Activated naive CD4-positive, alpha-beta T cell treated with anti-CD3 and anti-CD28 coated beads, Interleukin-2, amount 50 U/mL, for 72 hours (primary cell): ENCODE data around the gene INPP5D. TPM values are rescaled to one million over a fixed set of nuclear protein-coding genes. Genes with fewer than 3 reads are reported as not detected.

ENCODE experiments used
- ATAC-seq, 2 donors: fragments of 150-1000 bp; cut with Tn5 transposase; 2 replicates each; pipeline ENCODE4 v1.10.0; 2021; ENCODE audit warnings: mild to moderate bottlenecking in 2 of 2, moderate library complexity in 2 of 2
- DNase-seq, 2 donors: peaks; one replicate each; pipeline ENCODE4 v3.0.0; 2021 to 2022; ENCODE audit warnings: low spot score in 2 of 2
- H3K27ac Mint-ChIP-seq, 2 donors: one replicate each; pipeline ENCODE4 v1.8.0; 2022; ENCODE audit warnings: mild to moderate bottlenecking in 2 of 2, mixed read lengths in 2 of 2
- H3K36me3 Mint-ChIP-seq, 2 donors: one replicate each; pipeline ENCODE4 v1.8.0; 2022; ENCODE audit warnings: mixed read lengths in 2 of 2
- H3K9me3 Mint-ChIP-seq, 2 donors: one replicate each; pipeline ENCODE4 v1.8.0; 2022; ENCODE audit warnings: mixed read lengths in 2 of 2
- total RNA-seq, 2 donors: library from RNA; stranded (reverse); gene quantifications; one replicate each; pipeline ENCODE4 v1.2.3, GENCODE V29; 2022

Gene INPP5D
- total RNA-seq, 2 donors from 2014 or later, result 70.7 to 71.1 TPM

DNA sequence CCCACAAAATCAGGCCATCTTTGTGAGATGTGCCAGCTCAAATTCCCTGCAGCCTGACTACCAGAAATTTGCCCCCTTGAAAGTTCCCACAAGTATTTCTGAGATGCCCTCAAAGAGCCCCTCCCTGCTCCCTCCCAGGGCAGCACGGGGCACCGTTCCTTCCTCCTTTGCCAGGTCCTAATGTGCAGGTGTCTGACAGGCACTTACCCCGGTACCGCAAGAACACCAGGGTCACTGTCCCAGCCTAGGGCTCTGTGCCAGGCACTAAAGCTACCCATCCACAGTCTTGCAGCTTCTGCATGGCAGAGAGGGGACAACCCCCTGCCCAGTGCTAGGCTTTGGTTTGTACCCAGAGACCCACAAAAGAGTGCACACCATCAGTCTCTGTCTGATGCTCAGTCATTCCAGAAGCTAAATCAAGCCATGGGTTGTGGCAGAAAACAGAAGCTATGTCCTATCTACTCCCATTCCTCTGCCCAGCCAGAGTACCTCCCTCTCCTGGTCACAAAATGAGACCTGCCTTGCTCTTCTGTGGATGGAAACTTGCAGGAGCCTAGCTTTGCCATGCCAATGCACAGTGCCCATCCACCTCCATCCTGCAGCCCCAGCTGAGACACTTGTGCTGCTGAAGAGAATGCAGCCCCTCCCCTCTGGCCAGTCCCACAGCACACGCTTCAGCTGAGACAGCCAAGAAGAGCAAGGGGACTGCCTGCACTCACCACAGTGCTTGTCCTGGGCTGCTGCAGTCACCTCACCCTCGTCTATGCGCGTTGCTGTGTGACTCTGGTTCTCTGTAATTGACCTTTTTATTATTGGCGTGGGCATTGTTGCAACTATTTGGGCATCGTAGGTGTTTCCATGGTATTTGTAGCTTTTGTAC, 48.7 kb downstream of the INPP5D start:
- peak; percentile 13 to 76 for ATAC-seq
- no peak for DNase-seq
- Mint-ChIP-seq H3K36me3 (peaks cover 0 to 9% of the 10 kb centered on the region in 2 donors), H3K9me3 (peaks cover 0 to 6% of the 10 kb centered on the region in 2 donors), H3K27ac (peak overlapping the region; percentile 50 to 91)

DNA sequence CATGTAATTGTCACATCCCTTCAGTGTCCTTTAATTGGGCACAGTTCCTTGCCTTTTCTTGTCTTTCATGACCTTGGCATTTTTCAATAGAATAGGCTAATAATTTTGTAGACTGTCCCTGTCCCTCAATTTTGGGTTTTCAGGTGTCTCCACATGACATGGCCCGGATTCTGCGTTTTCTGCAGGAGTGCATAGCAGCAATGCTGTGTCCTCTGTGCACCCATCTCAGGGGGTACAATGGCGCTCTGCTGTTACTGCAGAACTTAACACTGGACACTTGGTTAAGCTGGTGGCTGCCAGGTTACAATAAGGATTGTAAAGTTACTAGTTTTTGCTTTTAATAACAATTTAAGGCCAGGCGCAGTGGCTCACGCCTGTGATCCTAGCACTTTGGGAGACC, 51.3 kb downstream of the INPP5D start:
- Mint-ChIP-seq H3K9me3 (no peaks in the 10 kb centered on the region), H3K36me3 (no peaks in the 10 kb centered on the region), H3K27ac (no peak overlapping the region)
- DNase-seq (no peak), ATAC-seq (no peak)

DNA sequence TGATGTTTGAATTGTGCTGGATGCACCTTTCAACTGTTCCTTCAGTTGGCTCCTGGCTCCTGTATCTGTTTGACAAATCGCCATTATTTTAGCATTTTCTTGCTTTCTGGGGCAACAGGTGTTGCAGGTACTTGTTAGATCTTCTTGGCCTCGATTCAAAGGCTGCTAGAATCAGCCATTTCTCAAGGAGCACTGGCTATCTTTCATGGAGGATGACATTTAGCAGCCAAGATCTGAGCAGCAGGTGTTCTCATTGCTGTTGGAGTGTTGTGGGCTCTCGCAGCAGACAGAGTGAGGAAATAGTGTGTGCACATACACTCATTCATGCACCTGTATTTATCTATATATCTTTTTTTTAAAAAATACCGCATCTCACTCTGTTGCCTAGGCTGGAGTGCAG, 52.2 kb downstream of the INPP5D start:
- ATAC-seq (no peak), DNase-seq (no peak)
- no peaks in the 10 kb centered on the region for H3K9me3 Mint-ChIP-seq
- H3K27ac Mint-ChIP-seq, result no peak overlapping the region
- peaks cover 0 to 1% of the 10 kb centered on the region in 2 donors for H3K36me3 Mint-ChIP-seq

DNA sequence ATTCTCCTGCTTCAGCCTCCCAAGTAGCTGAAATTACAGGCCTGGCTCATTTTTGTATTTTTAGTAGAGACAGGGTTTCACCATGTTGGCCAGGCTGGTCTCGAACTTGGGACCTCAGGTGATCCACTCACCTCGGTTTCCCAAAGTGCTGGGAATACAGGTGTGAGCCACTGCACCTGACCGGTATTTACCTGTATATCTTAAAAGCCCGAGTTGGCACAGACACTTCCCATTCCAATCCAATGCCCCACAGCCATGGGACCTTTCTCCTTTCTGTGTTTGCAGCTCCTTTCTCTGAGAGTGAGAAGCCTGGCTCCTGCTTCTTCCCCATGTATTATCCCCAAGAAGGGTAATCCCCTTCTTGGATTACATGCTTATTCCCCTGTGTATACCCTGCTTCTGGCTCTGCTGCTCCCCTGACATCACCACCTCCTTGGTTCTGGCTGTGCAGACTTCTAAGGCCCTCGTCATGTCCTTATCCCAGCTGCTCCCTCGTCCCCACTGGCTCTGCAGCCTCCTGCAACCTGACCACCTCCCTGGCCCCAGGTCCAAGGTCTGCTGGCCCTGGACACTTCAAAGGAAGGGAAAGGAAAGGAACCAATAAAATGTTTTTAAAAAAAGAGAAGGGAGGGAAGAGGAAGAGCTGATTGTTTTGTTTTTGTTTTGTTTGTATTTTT, 52.8 kb downstream of the INPP5D start:
- Mint-ChIP-seq H3K27ac (peak overlapping the region in 1 of 2 donors; percentile 5), H3K36me3 (peaks cover 0 to 7% of the 10 kb centered on the region in 2 donors), H3K9me3 (no peaks in the 10 kb centered on the region)
- DNase-seq, result peak in 1 of 2 donors; percentile 18
- no peak for ATAC-seq

DNA sequence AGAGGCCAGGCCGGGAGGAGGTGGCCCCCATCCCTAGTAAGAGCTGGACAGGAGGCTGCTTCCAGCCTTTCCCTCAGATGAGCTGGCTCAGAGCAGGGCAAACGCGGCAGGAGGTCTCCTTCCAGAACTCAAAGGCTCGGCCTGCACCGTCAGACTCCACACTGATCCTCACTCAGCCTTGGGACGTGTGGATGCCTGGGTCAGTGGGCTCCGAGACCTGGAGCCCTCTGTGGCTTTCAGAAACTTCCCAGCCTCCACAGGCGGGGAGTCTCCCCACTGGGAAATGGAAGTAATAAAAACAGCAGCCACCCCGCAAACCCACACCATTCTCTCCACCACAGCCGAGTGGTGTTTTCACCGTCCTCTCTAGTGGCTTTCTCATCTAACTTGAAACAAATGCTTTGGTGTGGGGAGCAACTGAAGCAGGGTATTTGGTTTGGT, 54.3 kb downstream of the INPP5D start:
- peak; percentile 69 to 80 for ATAC-seq
- peak overlapping the region; percentile 26 to 89 for H3K27ac Mint-ChIP-seq
- peaks cover 6 to 21% of the 10 kb centered on the region in 2 donors for H3K36me3 Mint-ChIP-seq
- no peaks in the 10 kb centered on the region for H3K9me3 Mint-ChIP-seq
- peak in 1 of 2 donors; percentile 52 for DNase-seq

DNA sequence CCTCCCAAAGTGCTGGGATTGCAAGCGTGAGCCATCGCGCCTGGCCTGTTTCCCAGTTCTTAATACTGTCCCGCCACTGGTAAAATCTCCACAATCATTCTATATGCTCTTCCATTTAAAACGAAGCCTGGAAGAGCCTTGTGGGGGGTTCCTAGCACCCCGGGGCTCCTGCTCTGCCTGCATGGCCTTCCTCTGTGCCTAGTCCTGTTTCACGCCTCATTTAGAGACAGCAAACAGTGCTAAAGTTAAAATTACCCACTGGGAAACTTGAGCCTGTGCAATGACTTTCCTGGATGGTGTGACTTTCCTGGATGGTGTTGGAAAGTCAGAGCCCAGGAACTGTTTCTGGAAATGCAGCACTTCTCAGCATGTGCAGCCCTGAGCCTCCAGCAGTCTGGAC, 55.0 kb downstream of the INPP5D start:
- no peak for ATAC-seq
- Mint-ChIP-seq H3K27ac (peak overlapping the region in 1 of 2 donors; percentile 89), H3K36me3 (peaks cover 6 to 21% of the 10 kb centered on the region in 2 donors), H3K9me3 (no peaks in the 10 kb centered on the region)
- peak in 1 of 2 donors; percentile 23 for DNase-seq

DNA sequence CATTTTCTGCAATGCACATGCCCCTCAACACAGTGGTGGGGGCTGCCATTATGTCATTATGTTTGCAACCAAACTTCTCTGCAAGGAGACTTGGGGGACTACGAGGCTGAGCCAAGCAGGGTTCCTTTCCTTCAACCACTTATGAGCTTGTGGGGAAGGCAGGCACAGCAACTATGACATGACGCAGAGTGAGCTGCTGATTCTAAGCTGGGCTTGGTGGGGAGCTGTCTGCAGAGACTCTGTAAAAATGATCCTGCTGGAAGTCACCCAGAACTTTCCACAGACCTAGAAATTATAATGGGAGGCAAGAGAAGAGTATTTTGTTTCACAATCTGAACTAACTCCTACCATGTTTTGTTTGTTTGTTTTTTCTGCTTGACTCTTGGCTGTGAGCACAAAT, 55.6 kb downstream of the INPP5D start:
- no peak for ATAC-seq
- Mint-ChIP-seq H3K36me3 (peaks cover 6 to 21% of the 10 kb centered on the region in 2 donors), H3K27ac (no peak overlapping the region), H3K9me3 (no peaks in the 10 kb centered on the region)
- no peak for DNase-seq

DNA sequence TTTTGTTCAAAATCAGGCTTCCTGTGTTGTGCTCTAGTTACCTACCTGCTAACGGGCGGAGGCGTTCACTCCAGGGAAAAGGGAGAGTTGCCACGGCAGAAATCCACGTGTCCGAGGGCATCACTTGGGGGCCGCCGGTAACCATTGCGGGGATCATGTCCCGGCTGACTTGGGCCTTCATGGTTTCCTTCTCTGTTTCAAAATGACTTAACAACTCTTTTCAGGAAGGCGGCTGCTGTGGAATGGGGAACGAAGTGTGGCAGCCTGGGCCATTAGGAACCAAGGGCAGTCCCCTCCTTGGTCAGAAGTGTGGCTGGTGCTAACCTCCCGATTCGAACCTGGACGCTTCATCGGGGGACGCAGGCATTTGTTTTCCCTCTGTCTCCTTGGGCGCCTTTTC, 56.8 kb downstream of the INPP5D start:
- no peaks in the 10 kb centered on the region for H3K9me3 Mint-ChIP-seq
- ATAC-seq, result no peak
- peaks cover 7 to 23% of the 10 kb centered on the region in 2 donors for H3K36me3 Mint-ChIP-seq
- peak overlapping the region in 1 of 2 donors; percentile 9 for H3K27ac Mint-ChIP-seq
- peak in 1 of 2 donors; percentile 25 for DNase-seq

DNA sequence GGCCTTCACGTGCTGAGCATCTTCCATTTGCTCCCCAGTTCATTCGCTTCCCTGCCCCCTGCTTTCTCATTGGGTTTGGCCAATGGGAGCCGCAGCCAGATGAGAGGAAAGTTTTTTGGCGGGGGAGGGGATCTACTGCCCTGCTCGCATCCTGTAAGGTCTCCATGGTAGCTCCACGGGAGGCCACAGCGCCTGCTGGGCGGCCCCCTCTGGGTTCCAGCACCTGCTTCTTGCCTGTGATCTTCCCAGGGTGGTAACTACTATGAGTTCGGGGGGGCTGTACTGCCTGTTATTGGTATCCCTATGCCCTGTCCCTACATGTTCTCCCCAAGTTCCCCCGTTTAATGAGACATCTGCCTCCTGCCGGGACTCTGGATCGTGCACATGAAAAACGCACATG, 57.2 kb downstream of the INPP5D start:
- peaks cover 10 to 27% of the 10 kb centered on the region in 2 donors for H3K36me3 Mint-ChIP-seq
- ATAC-seq (no peak), DNase-seq (peak in 1 of 2 donors; percentile 11)
- no peaks in the 10 kb centered on the region for H3K9me3 Mint-ChIP-seq
- peak overlapping the region in 1 of 2 donors; percentile 9 for H3K27ac Mint-ChIP-seq

DNA sequence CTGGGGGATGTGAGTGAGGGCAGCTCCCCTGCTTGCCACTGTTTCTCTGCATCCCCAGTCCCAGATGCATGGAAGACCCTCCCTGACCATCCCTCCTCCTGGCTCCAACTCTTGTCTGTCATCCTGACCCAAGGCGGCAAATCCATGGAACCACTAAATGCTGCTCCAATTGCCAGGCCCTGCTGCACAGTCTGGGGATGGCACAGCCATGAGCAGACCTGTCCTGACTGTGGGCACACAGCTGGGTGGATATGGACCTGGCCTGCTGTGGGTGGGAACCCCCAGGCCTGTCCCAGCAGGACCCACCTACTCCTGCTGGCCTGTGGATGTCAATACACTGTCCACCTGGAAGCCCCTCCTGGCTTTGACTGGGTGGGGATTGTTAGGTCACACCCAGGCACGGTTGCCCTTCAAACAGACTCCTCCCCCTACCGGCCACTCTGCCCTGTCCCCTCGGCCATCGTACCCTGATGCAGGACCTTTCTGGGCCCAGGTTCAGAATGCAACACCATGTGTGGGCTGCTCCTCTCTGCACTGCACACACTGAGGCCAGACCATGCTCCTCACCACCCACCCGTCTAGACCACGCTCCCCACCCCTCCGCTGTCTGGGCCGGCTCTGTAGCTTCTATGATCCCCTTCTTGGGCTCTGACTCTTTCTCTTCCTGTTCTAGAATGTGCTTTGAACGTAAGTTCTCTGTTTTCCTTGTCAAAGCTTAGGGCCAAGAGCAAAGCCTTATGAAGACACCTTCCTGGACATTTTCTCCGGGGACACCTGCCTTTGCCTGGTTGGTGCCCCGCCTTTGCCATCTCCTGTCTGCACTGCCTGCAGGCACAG, 57.9 kb downstream of the INPP5D start:
- ATAC-seq (no peak), DNase-seq (peak in 1 of 2 donors; percentile 50)
- Mint-ChIP-seq H3K27ac (peak overlapping the region; percentile 41 to 54), H3K9me3 (no peaks in the 10 kb centered on the region), H3K36me3 (peaks cover 15 to 34% of the 10 kb centered on the region in 2 donors)

DNA sequence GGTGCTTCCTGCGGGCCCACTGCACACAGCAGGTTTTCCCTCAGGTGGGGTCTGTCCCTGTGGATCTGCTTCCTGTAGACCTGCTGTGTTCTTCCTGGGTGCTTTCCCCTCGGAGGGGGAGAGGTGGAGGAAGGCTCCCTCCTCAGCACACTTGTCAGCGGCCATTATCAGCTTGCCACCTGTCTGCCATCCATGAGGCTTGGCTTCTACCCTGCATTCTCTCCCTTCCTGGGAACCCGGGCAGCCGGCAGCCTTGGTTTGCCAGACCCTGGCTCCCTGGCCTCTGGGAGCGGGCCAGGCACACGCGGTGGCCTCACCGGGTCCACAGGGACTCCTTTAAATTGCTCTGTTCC, 58.5 kb downstream of the INPP5D start:
- no peak for ATAC-seq
- H3K27ac Mint-ChIP-seq, result peak overlapping the region; percentile 41 to 54
- no peaks in the 10 kb centered on the region for H3K9me3 Mint-ChIP-seq
- H3K36me3 Mint-ChIP-seq, result peaks cover 16 to 39% of the 10 kb centered on the region in 2 donors
- DNase-seq, result peak in 1 of 2 donors; percentile 38

DNA sequence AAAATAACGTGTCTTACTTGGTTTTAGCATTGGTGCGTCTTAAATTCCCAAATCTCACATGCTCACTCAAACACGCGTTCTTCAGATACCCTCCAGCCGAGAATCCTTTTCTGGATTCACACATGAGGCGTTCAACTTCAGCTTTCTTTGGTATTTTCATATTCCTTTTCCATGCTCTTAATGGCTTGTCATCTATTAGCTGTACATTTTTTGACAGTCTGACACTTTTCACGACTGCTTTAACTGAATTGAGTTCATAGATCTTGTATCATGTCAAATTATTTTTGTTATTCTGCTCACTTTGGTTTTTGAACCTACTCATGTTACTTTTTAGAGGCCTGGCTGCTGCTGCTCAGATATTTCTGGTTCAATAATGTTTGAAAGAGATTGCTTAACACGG, 59.0 kb downstream of the INPP5D start:
- DNase-seq (no peak), ATAC-seq (no peak)
- Mint-ChIP-seq H3K9me3 (no peaks in the 10 kb centered on the region), H3K36me3 (peaks cover 16 to 41% of the 10 kb centered on the region in 2 donors), H3K27ac (peak overlapping the region in 1 of 2 donors; percentile 54)

DNA sequence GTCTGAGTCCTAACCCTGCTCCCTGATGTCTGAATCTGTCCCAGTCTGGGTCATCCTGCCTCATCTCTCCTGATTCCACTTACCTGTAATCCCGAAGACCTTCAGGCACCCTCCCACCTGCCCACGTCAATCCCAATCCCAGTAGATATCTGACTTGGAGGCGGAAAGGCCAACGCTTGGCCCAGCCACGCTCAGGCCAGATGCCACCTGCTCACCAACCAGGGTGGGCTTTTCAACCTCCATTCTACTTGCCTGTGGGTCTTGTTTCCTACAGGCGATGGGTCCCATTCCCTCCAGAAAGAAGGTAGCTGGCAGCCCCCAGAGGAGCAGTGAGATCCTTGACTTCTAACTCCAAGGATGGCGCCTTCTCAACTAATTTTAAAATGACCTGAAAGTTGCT, 59.7 kb downstream of the INPP5D start:
- no peak for ATAC-seq
- peaks cover 16 to 41% of the 10 kb centered on the region in 2 donors for H3K36me3 Mint-ChIP-seq
- peak overlapping the region in 1 of 2 donors; percentile 54 for H3K27ac Mint-ChIP-seq

DNA sequence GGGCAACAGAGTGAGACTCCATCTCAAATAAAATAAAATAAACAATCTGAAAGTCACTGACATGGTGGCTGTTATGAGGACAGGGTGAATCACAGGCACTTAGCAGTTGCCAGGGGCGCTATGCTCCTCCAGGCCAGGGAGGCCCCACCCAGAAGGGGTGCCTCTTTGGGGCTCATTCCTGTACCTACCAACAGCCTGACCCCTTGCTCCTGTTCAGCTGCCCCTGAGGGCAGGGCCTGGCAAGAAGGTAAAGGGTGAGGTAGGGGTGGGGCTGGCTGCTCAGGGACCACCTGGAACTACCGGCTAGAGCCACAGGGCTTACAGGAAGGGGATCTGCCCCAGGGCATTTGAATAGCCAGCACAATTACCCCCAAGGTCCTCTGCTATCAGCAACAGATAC, 60.3 kb downstream of the INPP5D start:
- no peak for ATAC-seq
- Mint-ChIP-seq H3K9me3 (no peaks in the 10 kb centered on the region), H3K27ac (peak overlapping the region in 1 of 2 donors; percentile 55), H3K36me3 (peaks cover 16 to 41% of the 10 kb centered on the region in 2 donors)
- DNase-seq, result no peak

More for the DNA sequence above, 59.7 kb downstream of the INPP5D start:
- no peaks in the 10 kb centered on the region for H3K9me3 Mint-ChIP-seq
- peak in 1 of 2 donors; percentile 33 for DNase-seq

DNA sequence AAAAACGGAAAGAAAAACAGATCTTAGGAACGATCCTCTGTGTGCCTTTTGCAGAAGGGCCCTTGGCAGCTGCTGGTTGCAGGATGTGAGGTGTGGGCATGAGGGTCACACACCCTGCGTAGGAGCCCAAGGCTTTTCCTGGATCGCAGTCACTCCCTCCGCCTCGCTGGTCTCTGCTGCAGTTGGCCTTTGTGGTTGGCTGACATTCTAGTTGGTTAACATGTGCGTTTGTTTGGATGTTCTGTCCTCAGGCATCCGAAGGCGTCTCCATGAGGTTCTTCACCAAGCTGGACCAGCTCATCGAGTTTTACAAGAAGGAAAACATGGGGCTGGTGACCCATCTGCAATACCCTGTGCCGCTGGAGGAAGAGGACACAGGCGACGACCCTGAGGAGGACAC, 61.7 kb downstream of the INPP5D start:
- DNase-seq (no peak), ATAC-seq (no peak)
- H3K9me3 Mint-ChIP-seq, result no peaks in the 10 kb centered on the region
- H3K27ac Mint-ChIP-seq, result peak overlapping the region; percentile 13 to 44
- peaks cover 16 to 46% of the 10 kb centered on the region in 2 donors for H3K36me3 Mint-ChIP-seq

DNA sequence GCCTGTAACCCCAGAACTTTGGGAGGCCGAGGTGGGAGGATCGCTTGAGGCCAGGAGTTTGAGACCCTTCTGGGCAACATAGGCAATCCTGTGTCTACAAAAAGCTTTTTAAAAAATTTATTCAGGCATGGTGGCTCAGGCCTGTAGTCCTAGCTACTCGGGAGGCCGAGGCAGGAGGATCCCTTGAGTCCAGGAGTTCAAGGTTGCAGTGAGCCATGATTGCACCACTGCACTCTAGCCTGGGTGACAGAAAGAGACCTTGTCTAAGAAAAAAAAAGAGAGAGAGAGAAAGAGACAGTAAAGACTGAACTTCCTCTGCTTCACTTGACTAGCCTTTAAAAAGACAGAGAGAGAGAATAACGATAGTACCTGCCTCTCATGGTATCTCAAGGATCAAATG, 62.4 kb downstream of the INPP5D start:
- DNase-seq (no peak), ATAC-seq (no peak)
- Mint-ChIP-seq H3K36me3 (peaks cover 16 to 42% of the 10 kb centered on the region in 2 donors), H3K9me3 (no peaks in the 10 kb centered on the region), H3K27ac (peak overlapping the region; percentile 13 to 44)
